HS-27A (cell line): ENCODE data around the gene MEIOB.

ENCODE experiments used
- DNase-seq: peaks from one replicate; pipeline ENCODE4 v3.0.0-alpha.2; 2012; ENCODE audit warnings: low read depth, missing footprints

Gene MEIOB

GRCh38 chr16:1787322-1788094, 84.5 kb downstream of the MEIOB start:
- DNase-seq: no peak

- no peak for DNase-seq
Observed at GRCh38 chr16:1787056-1787321, 85.0 kb downstream of the MEIOB start.

- DNase-seq: no peak
Observed at GRCh38 chr16:1786242-1787055, 85.5 kb downstream of the MEIOB start.

GRCh38 chr16:1785846-1786170, 86.2 kb downstream of the MEIOB start:
- no peak for DNase-seq

- DNase-seq: no peak
Observed at GRCh38 chr16:1784977-1785845, 86.8 kb downstream of the MEIOB start.
